SK-N-SH treated with all-trans-retinoic acid at 6 μM for 48 hours (cell line): ENCODE data around the gene SCN8A.
"Not testable (repeated sequence)": the region's sequence is repeated elsewhere in the genome, so short reads cannot be mapped to it uniquely, and the experiment has no call there.

Source experiments
- ARNTL ChIP-seq: fragments of 450-650 bp; formaldehyde crosslinking; IDR thresholded peaks from 2 replicates; pipeline ENCODE4 v1.5.0; 2020; ENCODE audit warnings: low read depth, mild to moderate bottlenecking, moderate library complexity, borderline replicate concordance
- CSDC2 ChIP-seq: fragments of 250-450 bp; sonication (Bioruptor Pico); IDR thresholded peaks from 2 replicates; pipeline ENCODE4 v1.5.0; 2020; ENCODE audit warnings: mild to moderate bottlenecking, moderate library complexity
- ESRRG ChIP-seq: fragments of 250-450 bp; sonication (Bioruptor Pico); IDR thresholded peaks from 2 replicates; pipeline ENCODE4 v1.6.1; 2021; ENCODE audit warnings: mild to moderate bottlenecking
- OSR1 ChIP-seq: fragments of 250-450 bp; sonication (Bioruptor Pico); IDR thresholded peaks from 2 replicates; pipeline ENCODE4 v1.8.0; 2022; ENCODE audit warnings: moderate library complexity, mild to moderate bottlenecking, inconsistent platforms
- PATZ1 ChIP-seq: fragments of 250-450 bp; sonication (Bioruptor Pico); IDR thresholded peaks from 2 replicates; pipeline ENCODE4 v1.8.0; 2020; ENCODE audit warnings: mild to moderate bottlenecking, moderate library complexity, borderline replicate concordance
- POU6F1 ChIP-seq: fragments of 250-450 bp; sonication (Bioruptor Pico); IDR thresholded peaks from 2 replicates; pipeline ENCODE4 v1.8.0; 2021; ENCODE audit warnings: low read depth, mild to moderate bottlenecking, moderate library complexity, borderline replicate concordance
- PPARA ChIP-seq: fragments of 250-450 bp; sonication (Bioruptor Pico); IDR thresholded peaks from 2 replicates; pipeline ENCODE4 v1.5.0; 2020; ENCODE audit warnings: mild to moderate bottlenecking, borderline replicate concordance
- RARB ChIP-seq: fragments of 250-450 bp; sonication (Bioruptor Pico); IDR thresholded peaks from 2 replicates; pipeline ENCODE4 v1.8.0; 2021; ENCODE audit warnings: mild to moderate bottlenecking, moderate library complexity
- SNAI2 ChIP-seq: fragments of 250-450 bp; sonication (Bioruptor Pico); IDR thresholded peaks from 2 replicates; pipeline ENCODE4 v1.5.0; 2020; ENCODE audit warnings: mild to moderate bottlenecking, moderate library complexity
- TCF4 ChIP-seq: fragments of 250-450 bp; sonication (Bioruptor Pico); IDR thresholded peaks from 2 replicates; pipeline ENCODE4 v1.8.0; 2021; ENCODE audit warnings: mild to moderate bottlenecking, moderate library complexity, borderline replicate concordance
- TOX ChIP-seq: fragments of 250-450 bp; sonication (Bioruptor Pico); IDR thresholded peaks from 2 replicates; pipeline ENCODE4 v1.8.0; 2021; ENCODE audit warnings: mild to moderate bottlenecking, moderate library complexity, borderline replicate concordance
- ZFP3 ChIP-seq: fragments of 250-450 bp; sonication (Bioruptor Pico); IDR thresholded peaks from 2 replicates; pipeline ENCODE4 v1.5.0; 2020; ENCODE audit warnings: mild to moderate bottlenecking, moderate library complexity
- ZNF8 ChIP-seq: fragments of 450-650 bp; formaldehyde crosslinking; IDR thresholded peaks from 2 replicates; pipeline ENCODE4 v1.5.0; 2020; ENCODE audit warnings: mild to moderate bottlenecking, moderate library complexity

GRCh38 chr12:51798051-51798450 is 207.0 kb downstream of the SCN8A start:
- not testable (repeated sequence) for TF ChIP-seq RARB (CRISPR knock-in tag); ARNTL (CRISPR knock-in tag); TOX (CRISPR knock-in tag); PPARA (CRISPR knock-in tag); PATZ1 (CRISPR knock-in tag); ESRRG (CRISPR knock-in tag); ZNF8 (CRISPR knock-in tag); TCF4 (CRISPR knock-in tag); OSR1 (CRISPR knock-in tag); CSDC2; POU6F1 (CRISPR knock-in tag); ZFP3 (CRISPR knock-in tag); SNAI2 (CRISPR knock-in tag)
